NCI-H345 (cell line): ENCODE results near the gene SF1.
"Not testable (repeated sequence)": the region's sequence is repeated elsewhere in the genome, so short reads cannot be mapped to it uniquely, and the experiment has no call there.

Experiments
- DNase-seq: peaks from one replicate; lab custom pipeline; 2025; lab: John Stamatoyannopoulos, UW

SF1 gene, protein sequence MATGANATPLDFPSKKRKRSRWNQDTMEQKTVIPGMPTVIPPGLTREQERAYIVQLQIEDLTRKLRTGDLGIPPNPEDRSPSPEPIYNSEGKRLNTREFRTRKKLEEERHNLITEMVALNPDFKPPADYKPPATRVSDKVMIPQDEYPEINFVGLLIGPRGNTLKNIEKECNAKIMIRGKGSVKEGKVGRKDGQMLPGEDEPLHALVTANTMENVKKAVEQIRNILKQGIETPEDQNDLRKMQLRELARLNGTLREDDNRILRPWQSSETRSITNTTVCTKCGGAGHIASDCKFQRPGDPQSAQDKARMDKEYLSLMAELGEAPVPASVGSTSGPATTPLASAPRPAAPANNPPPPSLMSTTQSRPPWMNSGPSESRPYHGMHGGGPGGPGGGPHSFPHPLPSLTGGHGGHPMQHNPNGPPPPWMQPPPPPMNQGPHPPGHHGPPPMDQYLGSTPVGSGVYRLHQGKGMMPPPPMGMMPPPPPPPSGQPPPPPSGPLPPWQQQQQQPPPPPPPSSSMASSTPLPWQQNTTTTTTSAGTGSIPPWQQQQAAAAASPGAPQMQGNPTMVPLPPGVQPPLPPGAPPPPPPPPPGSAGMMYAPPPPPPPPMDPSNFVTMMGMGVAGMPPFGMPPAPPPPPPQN

GRCh38 chr11:64778473-64779298 lies at the start of gene SF1:
TSS of gene SF1 (minus strand) at chr11:64778542. CDS start at chr11:64778392, 150 bp downstream.
- peak; percentile 100 for DNase-seq

DNA sequence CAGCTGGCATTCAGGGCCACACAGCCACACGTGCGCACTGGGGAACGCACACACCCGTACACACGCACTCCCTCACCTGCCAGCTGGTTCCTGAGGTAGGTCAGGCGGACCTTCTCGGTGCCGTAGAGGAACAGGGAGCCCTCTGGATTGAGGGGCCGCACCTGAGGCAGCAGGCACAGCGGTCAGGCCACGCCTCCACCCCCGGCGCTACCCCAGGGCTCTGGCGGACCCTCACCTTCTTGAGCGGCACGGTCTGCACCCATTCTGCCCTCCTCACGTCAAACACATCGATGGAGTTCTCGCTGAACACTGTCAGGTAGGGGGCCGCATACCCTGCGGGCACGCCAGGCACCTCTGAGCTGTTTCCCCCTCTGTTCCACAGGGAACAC lies 49.1 kb upstream of the SF1 start:
- no peak for DNase-seq

GRCh38 chr11:64826578-64827450 lies 48.5 kb upstream of the SF1 start:
- no peak for DNase-seq

GRCh38 chr11:64826062-64826461 lies 47.7 kb upstream of the SF1 start:
- no peak for DNase-seq

DNA sequence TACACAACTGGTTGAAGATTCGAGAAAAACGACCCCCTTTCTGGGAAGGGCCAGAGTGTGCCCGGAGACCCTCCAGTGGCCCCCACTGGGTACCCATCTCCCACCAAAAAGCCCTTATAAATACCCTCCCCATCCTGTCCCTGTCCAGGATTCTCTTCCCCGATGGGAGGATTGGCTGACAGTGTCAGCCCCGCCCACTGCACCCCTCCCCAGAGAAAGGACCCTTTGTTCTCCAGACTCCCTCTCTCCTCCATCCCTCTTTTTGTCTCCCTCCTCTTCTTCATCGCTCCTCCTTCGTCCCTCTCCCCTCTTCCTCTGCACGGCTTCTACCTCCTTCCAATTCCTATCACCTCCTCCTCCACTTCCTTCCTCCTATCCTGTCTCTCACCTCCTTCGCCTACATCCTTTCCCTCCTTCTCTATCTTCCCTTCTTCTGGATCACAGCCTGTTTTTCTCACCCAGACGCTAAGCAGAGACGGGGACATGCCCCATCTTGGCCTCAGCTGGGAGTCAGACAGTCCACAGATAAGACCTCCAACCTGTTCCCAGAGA lies 45.3 kb upstream of the SF1 start:
- DNase-seq: no peak

GRCh38 chr11:64817476-64817875 lies 39.1 kb upstream of the SF1 start:
- no peak for DNase-seq

DNA sequence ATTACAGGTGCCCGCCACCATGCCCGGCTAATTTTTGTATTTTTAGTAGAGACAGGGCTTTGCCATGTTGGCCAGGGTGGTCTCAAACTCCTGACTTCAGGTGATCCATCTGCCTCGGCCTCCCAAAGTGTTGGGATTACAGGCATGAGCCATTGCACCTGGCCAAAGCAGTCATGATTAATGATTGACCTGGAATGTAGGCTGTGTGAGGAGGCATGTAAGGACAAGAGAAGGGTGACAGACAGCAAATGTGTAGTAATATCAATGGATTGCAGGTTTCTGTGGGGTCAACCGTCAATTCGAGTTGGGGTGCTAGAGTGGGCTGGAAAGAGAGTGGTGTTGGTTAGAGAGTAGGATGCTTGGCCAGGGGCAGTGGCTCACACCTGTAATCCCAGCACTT lies 37.1 kb upstream of the SF1 start:
- DNase-seq: not testable (repeated sequence)

DNA sequence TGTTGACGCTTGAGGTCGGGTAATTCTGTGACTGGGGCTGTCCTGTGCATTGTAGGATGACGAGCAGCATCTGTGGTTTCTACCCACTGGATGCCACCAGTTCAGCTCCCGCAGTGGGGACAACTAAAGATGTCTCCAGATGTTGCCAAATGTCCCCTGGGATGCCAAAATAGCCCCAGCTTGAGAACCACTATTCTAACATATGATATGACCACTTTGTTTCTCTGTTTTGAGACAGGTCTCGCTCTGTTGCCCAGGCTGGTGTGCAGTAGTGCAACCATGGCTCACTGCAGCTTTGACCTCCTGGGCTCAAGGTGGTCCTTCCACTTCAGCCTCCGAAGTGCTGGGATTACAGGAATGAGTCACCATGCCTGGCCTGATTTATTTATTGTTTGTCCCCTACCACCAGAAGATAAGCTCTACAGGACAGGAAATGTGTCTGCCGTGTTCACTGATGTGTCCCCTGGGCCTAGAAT lies 36.4 kb upstream of the SF1 start:
- no peak for DNase-seq

DNA sequence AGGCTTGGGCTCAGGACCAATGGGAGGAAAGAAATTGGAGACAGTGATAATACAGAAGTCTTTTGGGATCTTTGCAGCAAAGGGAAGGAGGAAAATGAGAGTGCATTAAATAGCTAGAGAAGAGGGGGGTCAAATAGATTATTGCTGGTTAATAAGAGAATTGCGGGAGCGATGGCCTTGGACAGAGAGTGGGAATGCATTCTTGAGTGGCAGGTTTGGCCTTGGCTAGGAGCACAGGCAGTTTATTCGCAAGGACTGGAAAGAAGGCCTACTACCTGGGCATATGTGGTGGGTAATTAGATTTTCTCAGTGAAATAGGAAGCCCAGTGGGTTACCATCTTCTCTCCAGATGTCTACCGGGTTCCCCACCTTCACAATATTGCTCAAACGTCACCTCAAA lies 35.5 kb upstream of the SF1 start:
- no peak for DNase-seq

- peak; percentile 75 for DNase-seq
These were observed 32.5 kb upstream of the SF1 start for GRCh38 chr11:64810891-64811272.

DNA sequence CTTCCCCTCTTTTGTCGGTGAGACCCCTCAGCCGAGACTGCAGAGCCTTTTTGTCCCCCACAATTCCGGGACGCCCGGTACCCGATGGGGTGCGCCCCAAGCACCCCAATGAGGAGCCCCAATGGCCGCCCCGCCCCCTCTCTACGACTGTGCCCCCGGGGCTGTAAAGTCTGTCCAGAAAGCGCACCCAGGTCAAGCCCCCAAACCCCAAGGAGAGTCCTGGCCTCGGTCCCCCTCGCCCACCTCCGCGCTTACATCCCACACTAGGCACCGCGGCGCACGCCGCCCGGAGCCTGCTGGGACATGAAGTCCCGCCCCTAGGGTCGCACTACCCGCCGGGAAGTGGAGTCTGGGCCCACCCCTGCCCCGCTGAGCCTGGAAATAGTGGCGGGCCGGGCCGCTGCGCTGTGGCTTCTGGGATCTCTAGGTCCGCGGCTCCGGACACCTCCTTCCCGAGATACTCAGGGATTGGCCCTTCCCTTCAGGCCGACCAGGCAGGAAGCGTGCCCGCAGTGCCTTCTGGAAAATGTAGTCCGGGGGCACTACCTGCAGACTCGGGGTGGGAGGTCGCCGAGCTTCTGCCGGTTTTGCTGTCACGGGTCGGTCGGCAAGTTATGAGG lies 32.0 kb upstream of the SF1 start, which contains the start of gene MEN1:
Gene MEN1 (minus strand): TSS at position 281 of the 620 bp plus-strand sequence. CDS start 442 bp downstream, outside the sequence.
- DNase-seq: peak; percentile 98

GRCh38 chr11:64809781-64810241 lies 31.5 kb upstream of the SF1 start:
- peak; percentile 38 for DNase-seq

- DNase-seq: no peak
These were observed 27.1 kb upstream of the SF1 start for GRCh38 chr11:64805481-64805880.

DNA sequence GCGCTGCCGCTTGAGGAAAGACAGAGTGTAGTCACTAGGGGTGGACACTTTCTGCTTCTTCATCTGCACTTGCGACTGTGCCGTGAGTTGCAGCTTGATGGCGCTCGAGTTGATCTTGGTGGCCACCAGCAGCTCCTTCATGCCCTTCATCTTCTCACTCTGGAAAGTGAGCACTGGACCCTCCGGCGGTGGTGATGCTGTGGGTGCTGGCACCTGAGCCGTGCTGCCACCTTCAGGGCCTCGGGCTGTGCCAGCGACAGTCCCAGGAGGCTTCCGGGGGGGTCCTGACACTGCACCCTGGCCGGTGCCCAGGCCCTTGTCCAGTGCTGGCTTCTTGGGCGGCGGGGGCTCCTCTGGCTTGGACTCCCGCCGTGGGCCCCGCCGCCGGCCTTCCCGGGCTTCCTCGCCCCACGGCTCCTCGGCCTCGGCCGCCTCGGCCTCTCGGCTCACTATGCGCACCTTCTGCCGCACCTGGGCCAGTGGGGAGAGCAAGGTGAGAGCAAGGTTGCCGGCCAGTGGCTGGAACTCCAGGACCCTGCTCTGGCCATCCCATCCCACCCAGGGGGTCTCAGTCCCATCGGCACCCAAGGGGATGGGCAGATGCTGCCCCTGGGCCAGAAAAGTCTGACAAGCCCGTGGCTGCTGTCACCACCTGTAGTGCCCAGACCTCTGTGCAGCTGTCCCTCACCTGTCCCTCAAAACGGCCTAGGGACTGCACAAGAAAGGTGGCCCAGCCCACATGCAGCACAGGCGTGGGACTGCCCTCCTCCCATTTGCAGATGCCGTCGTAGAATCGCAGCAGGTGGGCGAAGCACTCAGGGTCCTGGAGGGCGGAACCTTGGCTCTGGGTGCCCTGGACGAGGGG lies 26.2 kb upstream of the SF1 start:
- DNase-seq: no peak

DNA sequence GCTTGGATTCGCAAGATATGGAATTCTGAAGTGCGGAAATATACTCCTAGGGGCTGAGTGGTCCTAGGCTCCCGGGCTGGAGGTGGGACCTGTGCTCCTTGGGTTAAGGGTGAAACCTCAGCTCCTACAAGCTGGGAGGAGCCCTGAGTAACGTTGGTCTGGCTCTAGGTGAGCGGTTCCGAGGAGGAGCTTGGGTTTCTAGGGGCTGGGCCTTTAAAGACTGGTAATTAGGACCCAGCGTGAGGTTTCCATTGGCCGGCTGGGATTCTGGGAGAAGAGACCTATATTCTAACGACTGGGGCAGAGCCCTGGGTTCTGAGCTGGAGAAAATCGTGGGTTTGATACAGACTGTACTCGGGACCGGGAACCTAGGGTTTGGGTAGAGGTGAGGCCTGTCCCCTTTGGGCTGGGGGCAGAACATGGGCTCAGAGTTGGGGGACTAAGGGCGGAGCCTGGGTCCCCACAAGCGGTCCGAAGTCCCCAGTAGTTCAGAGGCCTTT lies 25.6 kb upstream of the SF1 start:
- DNase-seq: no peak

- peak; percentile 88 for DNase-seq
These were observed 25.0 kb upstream of the SF1 start, which contains the start of gene MAP4K2 for GRCh38 chr11:64803158-64803845. TSS of gene MAP4K2 (minus strand) at chr11:64803214. CDS start at chr11:64803149, 65 bp downstream.

DNA sequence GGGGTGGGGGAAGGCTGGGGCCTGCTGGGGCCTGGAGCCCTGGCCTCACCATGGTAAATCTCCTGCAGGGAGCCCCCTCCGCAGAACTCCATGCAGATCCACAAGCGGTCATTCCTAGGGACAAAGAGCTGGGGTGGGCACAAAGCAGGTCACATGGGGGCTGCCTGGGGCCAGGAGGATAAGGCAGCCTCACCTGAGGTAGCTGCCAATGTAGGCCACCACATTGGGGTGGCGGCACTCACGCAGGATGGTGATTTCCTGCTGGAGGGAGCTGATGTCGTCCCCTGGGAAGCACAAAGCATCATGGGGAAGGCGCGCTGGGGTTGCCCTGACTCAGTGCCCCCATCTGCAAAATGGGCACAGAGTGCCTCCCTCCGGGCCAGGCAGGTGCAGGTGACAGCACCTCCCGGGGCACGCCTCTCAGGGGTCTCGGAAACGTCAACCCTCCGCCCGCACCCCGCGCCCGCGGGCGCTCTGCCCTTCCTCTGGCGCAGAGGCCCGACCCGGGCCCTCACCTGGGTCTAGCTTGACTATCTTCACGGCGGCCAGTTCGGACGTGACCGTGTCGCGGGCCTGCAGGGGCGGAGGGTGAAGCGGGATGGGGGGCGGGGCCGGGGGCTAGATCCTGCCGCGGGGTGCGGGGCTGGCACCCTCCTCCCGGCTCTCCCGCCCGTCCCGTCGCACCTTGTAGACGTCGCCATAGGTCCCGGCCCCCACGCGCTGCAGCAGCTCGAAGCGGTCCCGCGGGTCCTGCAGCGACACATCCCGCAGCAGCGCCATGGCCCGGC lies 24.2 kb upstream of the SF1 start:
- DNase-seq: no peak
